NCI-H446 (cell line): ENCODE results near the gene ZGLP1.

ENCODE experiments used
- DNase-seq, 2 experiments: peaks; one replicate each; lab custom pipeline; 2025; lab: John Stamatoyannopoulos, UW

The ZGLP1 gene

GRCh38 chr19:10277795-10278589 is 31.6 kb downstream of the ZGLP1 start:
- no peak for DNase-seq

- DNase-seq, result no peak
Observed at GRCh38 chr19:10274589-10274988, 35.0 kb downstream of the ZGLP1 start.

- no peak for DNase-seq
Observed at GRCh38 chr19:10271543-10272086, 38.0 kb downstream of the ZGLP1 start.

GRCh38 chr19:10270616-10271394 is 38.8 kb downstream of the ZGLP1 start, which contains the start of gene ICAM1:
Gene ICAM1 (plus strand): TSS chr19:10271120. CDS start chr19:10271160, 40 bp downstream.
- DNase-seq, result no peak

- no peak for DNase-seq
Observed at GRCh38 chr19:10270180-10270615, 39.4 kb downstream of the ZGLP1 start.

DNA sequence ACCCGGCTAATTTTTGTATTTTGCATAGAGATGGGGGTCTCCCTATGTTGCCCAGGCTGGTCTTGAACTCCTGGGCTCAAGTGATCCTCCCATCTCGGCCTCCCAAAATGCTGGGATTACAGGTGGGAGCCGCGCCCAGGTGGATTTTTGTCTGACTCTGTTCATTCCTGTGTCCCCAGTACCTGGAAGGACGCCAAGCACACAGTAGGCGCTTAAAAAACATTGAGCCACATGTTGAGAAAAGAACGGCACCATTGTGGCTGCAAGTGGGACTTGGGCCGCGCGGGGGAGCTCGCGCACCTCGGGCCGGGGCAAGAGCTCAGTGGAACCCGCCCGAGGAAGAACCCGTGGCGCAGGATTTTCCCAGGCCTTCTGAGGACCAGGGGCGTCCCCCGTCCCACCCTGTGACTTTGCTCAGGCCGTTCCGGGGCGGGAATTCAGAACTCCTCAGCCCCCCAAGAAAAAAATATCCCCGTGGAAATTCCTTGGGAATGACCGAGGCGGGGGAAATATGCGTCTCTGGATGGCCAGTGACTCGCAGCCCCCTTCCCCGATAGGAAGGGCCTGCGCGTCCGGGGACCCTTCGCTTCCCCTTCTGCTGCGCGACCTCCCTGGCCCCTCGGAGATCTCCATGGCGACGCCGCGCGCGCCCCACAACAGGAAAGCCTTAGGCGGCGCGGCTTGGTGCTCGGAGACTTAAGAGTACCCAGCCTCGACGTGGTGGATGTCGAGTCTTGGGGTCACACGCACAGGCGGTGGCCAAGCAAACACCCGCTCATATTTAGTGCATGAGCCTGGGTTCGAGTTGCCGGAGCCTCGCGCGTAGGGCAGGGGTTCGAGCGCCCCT is 40.1 kb downstream of the ZGLP1 start:
- peak; percentile 44 to 83 for DNase-seq

DNA sequence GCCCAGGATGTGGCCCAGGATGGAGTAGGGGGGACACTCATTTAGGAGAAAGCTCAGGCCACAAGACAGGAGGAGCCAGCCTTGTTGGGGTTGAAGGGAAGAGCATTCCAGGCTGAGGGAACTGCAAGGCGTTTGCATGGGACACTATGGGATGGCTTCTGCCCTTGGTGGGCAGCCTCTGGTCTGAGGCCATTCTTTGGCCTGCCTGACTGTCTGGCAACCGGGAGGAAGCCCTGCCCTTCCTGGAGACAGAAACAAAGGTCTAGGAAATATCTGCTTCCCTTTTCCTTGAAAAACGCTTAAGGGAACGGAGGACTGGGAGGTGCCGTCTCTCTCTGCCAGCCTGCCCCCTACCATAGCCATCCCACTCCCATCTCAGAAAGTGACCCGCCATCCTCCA is 41.5 kb downstream of the ZGLP1 start:
- no peak for DNase-seq

DNA sequence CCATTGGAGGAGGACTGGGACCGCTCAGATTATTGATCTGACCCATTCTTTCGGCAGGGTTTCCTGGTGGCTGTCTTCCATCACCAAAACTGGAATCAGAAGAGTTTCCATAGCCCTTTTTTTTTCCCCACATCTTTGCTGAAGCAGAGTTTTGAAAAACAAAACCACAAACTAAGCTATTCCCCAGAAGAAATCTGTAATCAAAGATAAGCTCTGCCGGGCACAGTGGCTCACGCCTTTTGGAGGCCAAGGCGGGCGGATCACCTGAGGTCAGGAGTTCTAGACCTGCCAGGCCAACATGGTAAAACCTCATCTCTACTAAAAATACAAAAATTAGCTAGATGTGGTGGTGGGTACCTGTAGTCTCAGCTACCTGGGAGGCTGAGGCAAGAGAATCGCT is 42.9 kb downstream of the ZGLP1 start:
- no peak for DNase-seq

- DNase-seq, result no peak
Observed at GRCh38 chr19:10262771-10263170, 46.8 kb downstream of the ZGLP1 start.

DNA sequence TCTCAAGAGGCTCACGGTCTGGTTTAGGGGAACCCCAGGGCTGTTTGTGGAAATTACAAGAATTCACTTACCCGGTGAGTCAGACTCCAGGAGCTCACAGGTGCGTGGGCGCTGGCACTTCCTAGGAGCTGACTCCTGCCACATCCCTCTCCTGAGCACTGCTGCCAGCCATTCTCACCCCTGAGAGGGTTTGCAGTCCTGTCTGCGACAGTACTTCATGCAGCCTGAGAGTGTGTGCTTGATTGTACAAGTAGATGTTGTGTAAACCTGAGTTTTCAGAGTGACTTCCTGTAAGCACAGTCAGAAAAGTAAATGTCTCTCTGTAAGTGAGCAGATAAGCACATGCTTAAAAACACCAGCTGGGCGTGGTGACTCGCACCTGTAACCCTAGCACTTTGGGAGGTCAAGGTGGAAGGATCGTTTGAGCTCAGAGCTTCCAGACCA is 49.5 kb downstream of the ZGLP1 start:
- DNase-seq, result no peak

DNA sequence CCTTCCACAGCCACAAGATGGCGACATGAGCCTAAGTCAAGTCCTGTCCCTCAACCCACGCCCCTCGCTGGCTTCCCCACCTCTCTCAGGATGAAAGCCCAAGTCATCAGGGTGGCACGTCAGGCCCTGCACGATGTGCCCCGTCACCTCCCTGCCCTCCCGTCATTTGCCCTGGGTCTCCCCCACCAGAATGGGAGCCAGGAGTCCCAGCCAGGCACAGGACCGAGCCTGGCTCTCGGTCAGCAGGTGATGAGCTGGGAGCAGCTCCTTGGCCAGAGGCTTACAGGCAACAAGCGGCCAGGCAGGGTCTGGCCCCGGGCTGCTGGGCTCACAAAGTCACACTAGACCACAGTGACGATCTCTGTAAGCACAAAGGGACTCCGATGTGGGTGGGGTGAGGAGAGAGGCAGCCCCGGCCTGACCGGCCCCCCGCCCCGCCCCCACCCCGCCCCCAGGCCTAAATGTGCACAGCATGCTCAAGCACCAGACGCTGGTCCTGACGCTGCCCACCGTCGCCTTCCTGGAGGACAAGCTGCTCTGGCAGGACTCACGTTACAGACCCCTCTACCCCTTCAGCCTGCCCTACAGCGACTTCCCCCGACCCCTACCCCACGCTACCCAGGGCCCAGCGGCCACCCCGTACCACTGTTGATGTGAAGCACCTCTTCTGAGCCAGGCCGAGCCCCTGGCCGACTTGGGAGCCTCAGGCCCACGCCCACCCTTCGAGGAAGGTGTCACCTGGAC is 50.3 kb downstream of the ZGLP1 start:
- DNase-seq, result peak; percentile 82 to 85

- DNase-seq, result no peak
Observed at GRCh38 chr19:10258080-10258710, 51.4 kb downstream of the ZGLP1 start.

DNA sequence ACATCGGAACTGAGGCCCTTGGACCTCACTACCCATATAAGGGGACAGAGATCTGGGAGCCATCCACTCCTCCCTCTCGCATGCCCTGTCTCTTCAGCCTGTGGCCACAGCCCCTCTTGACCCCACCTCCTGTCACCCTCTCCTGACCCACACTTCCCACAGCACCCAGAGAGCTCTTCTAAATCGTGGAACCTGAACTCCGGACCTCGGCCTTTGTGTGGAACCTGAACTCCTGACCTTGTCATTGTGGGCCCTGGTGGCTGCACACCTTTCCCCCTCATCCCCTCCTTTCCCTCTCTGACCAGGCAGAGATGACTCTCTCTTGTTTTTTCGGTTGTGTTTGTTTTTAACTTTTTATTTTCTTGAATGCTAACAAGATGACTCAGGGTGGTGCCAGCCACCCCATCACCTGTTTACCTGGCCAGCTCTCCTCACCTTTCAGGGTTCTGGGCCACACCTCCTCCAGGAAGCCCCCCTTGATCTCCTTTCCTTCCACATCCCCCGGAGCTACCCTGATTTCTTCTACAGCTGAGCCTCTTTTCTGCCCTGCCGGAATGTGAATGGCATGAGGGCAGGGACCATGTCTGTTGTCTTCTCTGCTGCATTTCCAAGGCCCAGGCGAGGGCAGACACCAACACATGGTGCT is 52.5 kb downstream of the ZGLP1 start:
- no peak for DNase-seq

GRCh38 chr19:10256551-10256950 is 53.1 kb downstream of the ZGLP1 start:
- DNase-seq, result no peak

DNA sequence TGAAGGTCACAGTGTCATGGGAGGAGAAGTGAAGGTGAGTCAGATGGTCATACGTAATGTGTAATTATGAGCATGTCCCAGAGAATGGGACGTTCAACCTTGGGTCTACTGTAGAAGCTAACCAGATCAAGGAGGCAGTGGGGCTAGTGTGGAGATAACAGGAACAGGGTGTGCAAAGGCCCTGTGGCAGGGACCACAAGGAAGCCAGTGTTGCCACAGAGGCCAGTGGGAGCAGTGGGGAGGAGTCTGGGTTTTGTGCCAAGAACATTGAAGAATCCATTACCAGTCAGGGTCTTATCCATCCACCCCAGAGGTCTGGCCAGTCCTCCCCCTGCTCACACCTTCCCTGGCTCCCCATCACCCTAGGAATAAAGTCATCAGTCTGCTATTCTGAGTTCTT is 54.3 kb downstream of the ZGLP1 start:
- DNase-seq, result no peak
